GM10847 (cell line): Measurements from ENCODE around the gene HNRNPA1.

ENCODE experiments used
- POLR2A ChIP-seq: IDR thresholded peaks from 2 replicates; pipeline ENCODE4 v1.6.1; 2011; ENCODE audit not compliant: insufficient read length; ENCODE audit errors: extremely low read depth

The HNRNPA1 gene

GRCh38 chr12:54304187-54304810, 23.8 kb downstream of the HNRNPA1 start:
- no peak for TF ChIP-seq POLR2A

DNA sequence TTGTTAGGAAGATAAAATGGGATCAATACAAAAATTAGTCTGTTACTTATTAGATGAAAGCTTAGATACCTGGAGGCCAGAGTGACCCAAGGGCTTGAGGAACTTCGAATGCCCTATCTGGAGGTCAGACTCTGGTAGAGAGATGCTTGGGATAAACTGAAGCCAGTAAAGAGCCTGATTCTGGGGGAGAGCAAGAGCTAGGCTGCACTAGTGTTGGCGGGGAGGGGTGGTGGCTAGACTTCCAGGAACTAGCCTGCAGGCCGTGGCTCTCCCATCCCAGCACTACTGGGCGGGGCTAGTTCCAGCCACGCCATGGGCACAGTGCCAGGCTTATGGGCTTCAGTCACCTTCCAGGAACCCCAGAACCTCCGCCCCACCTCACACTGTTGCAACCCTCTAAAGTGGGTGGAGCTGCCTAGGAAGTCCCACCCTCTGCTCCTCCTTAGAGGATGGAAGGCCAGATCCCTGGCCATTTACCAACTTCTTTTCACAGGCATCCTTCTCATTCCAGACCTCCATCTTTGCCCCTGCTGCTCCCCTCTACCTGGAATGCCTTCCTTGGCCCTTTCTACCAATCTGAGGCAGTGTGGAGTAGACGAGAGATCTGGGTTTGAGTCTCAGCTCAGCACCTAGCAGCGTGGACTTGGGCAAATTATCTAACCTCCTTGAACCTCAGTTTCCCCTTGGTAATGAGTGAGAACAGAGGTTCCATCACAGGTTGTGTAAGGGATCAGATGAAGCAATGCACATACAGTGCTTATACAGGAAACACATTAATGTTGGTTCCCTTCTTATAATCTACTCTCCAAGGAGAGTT, 26.6 kb downstream of the HNRNPA1 start:
- TF ChIP-seq POLR2A = no peak

DNA sequence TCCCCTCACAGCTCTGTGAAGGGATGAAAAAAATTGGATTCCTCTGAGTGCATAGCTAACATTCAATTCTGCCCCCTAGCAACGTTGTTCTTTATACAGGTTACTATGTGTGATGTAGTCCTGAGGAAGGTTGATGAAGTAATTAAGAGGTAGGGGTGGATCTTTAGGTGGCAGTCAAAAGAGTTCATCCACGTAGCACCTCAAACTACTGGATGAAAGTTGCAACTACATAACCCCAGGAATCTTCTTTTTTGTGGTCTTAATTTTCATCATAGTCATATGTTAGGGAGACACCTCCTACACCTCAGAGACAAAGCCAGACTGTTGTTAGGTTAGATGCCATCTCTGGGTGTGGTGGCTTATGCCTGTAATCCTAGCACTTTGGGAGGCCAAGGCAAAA, 30.5 kb downstream of the HNRNPA1 start:
- TF ChIP-seq POLR2A = no peak

GRCh38 chr12:54321363-54321762, 40.8 kb downstream of the HNRNPA1 start:
- no peak for TF ChIP-seq POLR2A

- TF ChIP-seq POLR2A = peak; percentile 69
Measured at GRCh38 chr12:54324617-54325441, 44.3 kb downstream of the HNRNPA1 start, which contains the start of gene COPZ1. Gene COPZ1 (plus strand): TSS chr12:54325131. CDS start chr12:54325164, 33 bp downstream.

- no peak for TF ChIP-seq POLR2A
Measured at GRCh38 chr12:54328595-54329337, 48.2 kb downstream of the HNRNPA1 start.

- no peak for TF ChIP-seq POLR2A
Measured at GRCh38 chr12:54329759-54330158, 49.2 kb downstream of the HNRNPA1 start.

GRCh38 chr12:54330442-54330841, 49.9 kb downstream of the HNRNPA1 start:
- TF ChIP-seq POLR2A = no peak

DNA sequence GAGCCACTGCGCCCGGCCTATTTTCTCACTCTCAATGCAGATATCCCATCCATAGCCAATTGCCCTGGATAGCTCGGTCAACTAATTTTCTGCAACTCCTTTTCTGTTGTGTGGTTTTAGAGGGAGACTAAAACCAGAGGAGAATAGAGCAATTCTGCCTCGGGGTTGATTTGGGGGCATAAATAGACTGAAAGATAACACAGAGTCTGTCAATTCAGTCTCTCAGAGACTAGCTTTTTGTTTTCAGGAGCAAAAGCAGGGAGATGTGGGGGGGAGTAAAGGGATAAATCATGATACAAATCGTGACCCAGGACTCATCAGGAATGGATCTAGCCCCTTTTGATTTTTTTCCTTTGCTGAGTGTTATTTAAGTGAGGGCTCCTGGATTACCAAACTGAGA, 50.9 kb downstream of the HNRNPA1 start:
- TF ChIP-seq POLR2A = no peak

DNA sequence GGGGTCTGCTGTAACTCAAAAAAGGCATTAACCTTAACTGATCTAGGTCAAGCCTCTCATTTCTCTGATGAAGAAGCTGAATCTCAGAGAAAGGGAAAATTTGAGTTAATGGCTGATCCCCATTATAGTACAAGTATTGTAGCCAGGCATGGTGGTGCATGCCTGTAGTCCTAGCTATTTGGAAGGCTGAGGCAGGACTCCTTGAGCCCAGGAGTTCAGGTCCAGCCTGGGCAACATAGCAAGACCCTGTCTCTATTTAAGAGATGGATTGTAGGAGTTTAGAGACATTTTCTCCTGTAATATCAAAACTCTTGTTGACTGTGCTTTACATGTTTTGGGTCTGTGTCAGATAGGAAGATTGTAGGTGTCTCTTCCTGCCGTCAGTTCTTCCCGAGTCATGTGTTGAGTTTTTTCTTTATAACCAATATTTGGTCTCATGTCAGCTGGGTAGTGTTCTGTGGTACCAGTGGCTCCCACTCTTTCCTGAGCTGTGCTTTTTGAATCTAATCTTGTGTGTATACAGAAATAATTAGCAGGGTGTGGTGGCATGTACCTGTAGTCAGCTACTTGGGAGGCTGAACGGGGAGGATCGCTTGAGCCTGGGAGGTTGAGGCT, 53.0 kb downstream of the HNRNPA1 start:
- no peak for TF ChIP-seq POLR2A
